OCI-LY3 (cell line): ENCODE data around the gene ARHGAP35.

Source experiments
- CTCF ChIP-seq: fragments of 200-600, 300-600 bp; sonication (generic); IDR thresholded peaks from 2 replicates; pipeline ENCODE4 v1.5.1; 2014; ENCODE audit warnings: antibody characterized with exemption, low read length, low read depth
- EZH2phosphoT487 ChIP-seq: fragments of 200-600 bp; shearing (Covaris generic); IDR thresholded peaks from 2 replicates; pipeline ENCODE4 v1.6.1; 2018; ENCODE audit warnings: antibody characterized with exemption, mixed run types, low read depth

- no peak for TF ChIP-seq CTCF
- TF ChIP-seq EZH2phosphoT487, result no peak
Observed at GRCh38 chr19:46861691-46862502, 1.1 kb downstream of the ARHGAP35 start.
